ENCODE measurements around the gene ALK. TPM values are rescaled to one million over a fixed set of nuclear protein-coding genes. Genes with fewer than 3 reads are reported as not detected.

The ALK gene
- total RNA-seq, 1 experiment from 2014 or later, result not detected

- Histone ChIP-seq H3K9me3 (ENCODE audit: control insufficient read depth, low read depth, low read length) (no peaks in the 10 kb centered on the region), H3K14ac (ENCODE audit: insufficient read depth, low read length) (no peak overlapping the region), H3K27me3 (ENCODE audit: insufficient read depth, low read length) (no peaks in the 10 kb centered on the region), H3K18ac (ENCODE audit: insufficient read length, low read depth, low read length) (no peak overlapping the region), H4K91ac (ENCODE audit: insufficient read length, low read depth, low read length) (no peak overlapping the region), H4K8ac (replicated peaks; ENCODE audit: insufficient read length, low read depth, low read length) (no peak overlapping the region), H3K9ac (ENCODE audit: extremely low read depth, insufficient read length, low read length) (no peak overlapping the region), H3K79me2 (ENCODE audit: insufficient read depth, low read length) (no peaks in the 10 kb centered on the region), H2BK20ac (ENCODE audit: low read depth, low read length, poor library complexity, severe bottlenecking) (no peak overlapping the region), H3K79me1 (ENCODE audit: insufficient read depth, low read depth, low read length, poor library complexity, severe bottlenecking) (no peaks in the 10 kb centered on the region), H2AK5ac (ENCODE audit: insufficient read length, low read length) (no peak overlapping the region), H3K4me2 (ENCODE audit: insufficient read depth, insufficient read length, low read length) (no peak overlapping the region), H3K4ac (ENCODE audit: low read depth, low read length) (no peak overlapping the region), H4K5ac (ENCODE audit: insufficient read length, low read depth, low read length) (no peak overlapping the region), H3T11ph (ENCODE audit: low read length) (no peak overlapping the region), H4K20me1 (ENCODE audit: control insufficient read depth, insufficient read depth, insufficient read length) (no peaks in the 10 kb centered on the region), H2BK12ac (ENCODE audit: insufficient read length, low read depth, low read length) (no peak overlapping the region), H3K23me2 (ENCODE audit: insufficient read length, low read depth, low read length, poor library complexity, severe bottlenecking) (no peaks in the 10 kb centered on the region), H3K4me1 (ENCODE audit: insufficient read depth, low read length) (peaks cover 5% of the 10 kb centered on the region; the same call in 1 of the 2 replicates), H2BK5ac (ENCODE audit: insufficient read length, low read length) (no peak overlapping the region), H2AFZ (ENCODE audit: low read length) (no peak overlapping the region), H2BK15ac (ENCODE audit: low read depth, low read length) (no peak overlapping the region), H3K23ac (ENCODE audit: insufficient read length, low read depth, low read length) (no peak overlapping the region), H2BK120ac (ENCODE audit: low read depth, low read length, poor library complexity, severe bottlenecking) (no peak overlapping the region), H3K27ac (ENCODE audit: insufficient read length, low read depth, low read length) (no peak overlapping the region), H3K56ac (ENCODE audit: insufficient read length, low read depth, low read length) (no peak overlapping the region)
- H3K27ac Mint-ChIP-seq, result no peak overlapping the region
- H3K9me3 Mint-ChIP-seq, result no peaks in the 10 kb centered on the region
- no peak for TF ChIP-seq CTCF (conservative IDR thresholded peaks at IDR 0.05)
- no peaks in the 10 kb centered on the region for H3K36me3 Mint-ChIP-seq (ENCODE audit: insufficient read depth in 1 of 3, low read depth in 3 of 3)
- peaks cover 19 to 23% of the 10 kb centered on the region in 2 experiments for H3K4me1 Mint-ChIP-seq
- no peak for DNase-seq
- no CpG with 5 or more reads among the region's 5 CpGs for WGBS (ENCODE audit: extremely low coverage, insufficient read length, low lambda C conversion rate)
- H3K4me3 Mint-ChIP-seq, result no peak overlapping the region
- H3K27me3 Mint-ChIP-seq (ENCODE audit: low read depth), result no peaks in the 10 kb centered on the region; the same call in 1 of the 2 replicates
These were observed 470.7 kb downstream of the ALK start for GRCh38 chr2:29450596-29451222.
